HG03175 (cell line): Measurements from ENCODE around the gene PACRGL.
"Not testable (repeated sequence)": the region's sequence is repeated elsewhere in the genome, so short reads cannot be mapped to it uniquely, and the experiment has no call there.

Experiments used
- ATAC-seq: cut with Tn5 transposase; IDR thresholded peaks from one replicate; pipeline ENCODE4 v1.9.1; 2021; ENCODE audit warnings: mild to moderate bottlenecking, moderate library complexity; ENCODE audit not compliant: unreplicated experiment

PACRGL gene

DNA sequence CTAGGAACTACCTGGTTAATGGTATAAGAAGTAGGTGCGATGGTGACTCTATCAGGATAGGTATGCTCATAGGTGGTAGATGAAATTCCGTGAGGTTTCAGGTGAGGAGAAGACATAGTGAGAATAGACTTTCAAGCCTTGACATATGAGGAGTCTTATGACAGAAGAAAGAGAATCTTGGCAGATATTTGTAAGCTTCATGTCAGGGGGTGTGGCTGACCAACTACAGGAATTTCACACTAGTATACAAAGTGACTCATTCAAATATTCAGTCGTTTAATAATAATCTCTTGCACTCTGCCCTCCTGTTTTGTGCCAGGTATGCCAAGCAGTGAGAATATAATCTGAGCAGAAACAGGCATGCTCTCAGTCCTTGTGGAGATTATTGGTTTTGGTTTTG, 22.8 kb downstream of the PACRGL start:
- ATAC-seq = no peak

DNA sequence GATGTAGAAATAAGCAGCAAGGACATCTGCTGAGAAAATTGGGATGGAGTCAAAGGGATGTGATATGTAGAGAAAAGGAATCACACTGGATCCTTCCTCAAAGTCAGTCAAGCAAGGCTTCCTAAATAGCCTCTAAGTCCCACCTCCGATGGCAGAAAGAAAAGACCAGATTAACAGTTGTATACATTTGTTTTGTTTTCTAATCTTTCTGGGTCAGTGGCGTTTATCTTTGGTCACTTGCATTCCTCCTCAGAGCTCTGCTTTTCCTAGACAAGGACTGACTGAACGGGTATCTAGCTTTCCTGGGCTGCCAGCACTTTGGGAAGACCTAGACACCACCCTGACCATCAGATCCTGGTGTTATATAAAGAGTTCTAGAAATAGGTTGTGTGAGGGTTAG, 23.2 kb downstream of the PACRGL start:
- ATAC-seq = no peak

DNA sequence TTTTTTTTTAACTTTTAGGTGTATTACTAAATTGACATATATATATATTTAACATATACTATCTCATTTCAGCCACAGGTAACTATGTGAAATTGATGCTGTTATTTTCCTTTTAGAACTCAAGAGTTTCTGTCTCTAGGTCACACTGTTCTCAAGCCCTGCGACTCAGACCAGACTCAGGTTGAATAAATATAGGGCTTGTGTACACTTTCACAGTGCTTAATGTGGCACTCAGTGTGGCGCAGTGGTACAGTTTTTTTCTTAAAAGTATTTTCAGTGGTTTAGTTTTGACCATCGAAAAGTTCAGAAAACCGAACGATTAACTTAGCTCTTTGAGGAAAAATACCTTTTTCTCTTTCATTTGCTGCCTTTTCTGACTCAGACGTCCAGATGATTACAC, 24.7 kb downstream of the PACRGL start:
- peak; percentile 87 for ATAC-seq

DNA sequence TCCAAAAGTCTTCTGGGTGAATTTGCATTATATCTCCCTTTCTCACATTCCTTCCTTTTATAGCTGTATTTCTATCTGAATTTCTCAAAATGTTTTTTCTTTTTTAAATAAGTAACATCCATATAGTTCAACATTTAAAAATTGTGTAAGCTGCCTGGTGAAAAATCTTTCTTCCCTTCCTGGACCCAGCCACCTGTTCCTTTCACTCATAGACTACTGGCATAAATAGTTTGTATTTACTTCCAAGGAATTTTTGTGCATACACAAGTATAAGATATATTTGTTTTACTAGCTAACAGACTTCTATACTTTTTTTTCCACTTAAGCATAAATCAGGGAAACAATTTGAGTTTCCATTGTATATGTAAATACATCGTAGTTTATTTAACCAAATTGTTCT, 35.7 kb downstream of the PACRGL start:
- ATAC-seq = no peak

DNA sequence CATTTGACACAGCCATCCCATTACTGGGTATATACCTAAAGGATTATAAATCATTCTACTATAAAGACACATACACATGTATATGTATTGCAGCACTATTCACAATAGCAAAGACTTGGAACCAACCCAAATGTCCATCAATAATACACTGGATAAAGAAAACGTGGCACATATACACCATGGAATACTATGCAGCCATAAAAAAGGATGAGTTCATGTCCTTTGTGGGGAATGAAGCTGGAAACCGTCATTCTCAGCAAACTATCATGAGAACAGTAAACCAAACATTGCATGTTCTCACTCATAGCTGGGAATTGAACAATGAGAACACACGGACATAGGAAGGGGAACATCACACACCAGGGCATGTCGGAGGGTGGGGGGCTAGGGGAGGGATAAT, 45.7 kb downstream of the PACRGL start:
- ATAC-seq = not testable (repeated sequence)

DNA sequence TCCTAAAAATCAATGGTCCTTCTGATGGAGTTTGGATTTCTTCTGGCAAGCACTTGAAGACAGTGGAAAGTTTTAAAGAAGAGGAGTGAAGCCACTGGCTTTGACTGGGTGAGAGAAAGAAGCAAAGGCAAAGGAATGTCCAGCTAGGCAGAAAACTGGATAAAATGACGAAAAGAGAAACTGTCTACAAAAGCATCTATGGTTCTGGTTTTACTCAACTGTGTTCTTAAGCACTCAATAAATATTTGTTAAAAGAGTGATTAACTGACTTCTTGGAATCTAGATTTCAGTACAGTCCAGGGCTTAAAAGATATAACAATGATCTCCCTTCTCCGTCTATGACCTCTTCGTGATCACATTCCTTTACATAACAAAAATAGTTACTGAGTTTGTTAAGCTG, 52.4 kb downstream of the PACRGL start:
- ATAC-seq = no peak

DNA sequence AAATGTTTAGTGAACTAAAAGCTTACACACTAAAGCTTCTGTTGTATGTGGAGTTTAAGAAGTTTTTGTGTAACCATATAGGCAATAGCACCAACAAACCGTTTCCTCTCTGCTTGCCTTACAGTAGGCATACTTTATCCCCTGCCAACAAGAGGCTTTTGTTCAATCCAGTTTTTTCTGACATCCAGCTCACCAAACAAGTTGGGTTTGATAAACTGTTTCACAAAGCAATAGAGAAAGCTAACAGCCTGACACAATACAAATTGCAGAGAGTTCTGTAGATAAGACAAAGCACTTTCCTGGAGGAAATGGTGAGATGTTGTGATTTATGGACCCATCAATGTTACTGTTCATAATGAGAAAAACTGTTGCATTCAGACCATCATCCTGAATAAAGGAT, 53.8 kb downstream of the PACRGL start:
- ATAC-seq = no peak

DNA sequence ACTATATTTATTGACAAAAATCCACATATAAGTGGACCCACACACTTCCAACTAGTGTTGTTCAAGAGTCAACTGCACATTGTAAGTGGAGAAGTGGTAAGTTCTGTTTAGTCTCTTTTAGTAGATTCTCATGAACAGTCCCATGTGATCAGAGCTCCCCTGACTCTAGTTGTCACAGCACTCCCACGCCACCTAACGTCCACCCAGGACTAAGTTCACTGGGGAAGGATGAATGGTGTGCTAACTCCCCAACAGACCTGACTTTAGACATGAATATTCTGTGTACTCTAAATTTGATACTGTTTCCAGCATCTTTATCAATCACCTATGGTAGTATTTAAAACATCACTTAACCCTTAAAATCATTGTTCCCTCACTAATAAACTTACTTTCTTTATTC, 59.8 kb downstream of the PACRGL start:
- ATAC-seq = no peak

DNA sequence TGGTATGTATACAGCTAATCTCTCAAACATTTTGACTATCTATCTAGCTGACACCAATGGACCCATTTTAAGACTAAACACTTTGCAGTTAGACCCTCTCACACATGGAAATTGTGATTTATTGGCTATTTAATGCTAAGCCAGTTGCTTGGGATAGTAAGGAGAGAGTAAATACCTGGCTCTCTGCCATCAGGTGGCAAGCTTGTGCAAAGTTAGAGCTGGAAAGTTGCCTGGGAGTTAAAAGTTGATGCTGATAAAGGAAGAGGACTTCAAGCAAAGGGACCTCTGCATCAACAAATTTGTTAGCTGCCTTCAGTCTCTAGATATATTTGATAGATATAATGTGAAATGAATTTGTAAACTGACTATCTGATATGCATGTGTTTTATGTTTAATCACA, 61.1 kb downstream of the PACRGL start:
- no peak for ATAC-seq

DNA sequence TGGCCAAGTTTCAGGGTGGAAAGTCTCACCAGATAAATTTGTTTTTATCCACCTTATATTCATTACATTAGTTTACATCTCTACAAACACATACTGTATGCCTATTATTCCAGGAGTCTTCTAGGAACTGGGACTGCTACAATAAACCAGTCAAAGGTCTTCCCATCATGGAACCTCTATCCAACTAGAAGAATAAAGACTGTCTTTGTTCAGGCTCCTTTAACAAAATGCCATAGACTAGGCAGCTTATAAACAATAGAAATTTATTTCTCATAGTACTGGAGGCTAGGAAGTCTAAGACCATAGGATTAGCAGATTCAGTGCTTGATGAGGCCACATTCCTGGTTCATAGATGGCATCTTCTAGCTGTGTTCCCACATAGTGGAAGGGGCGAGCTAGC, 61.6 kb downstream of the PACRGL start:
- no peak for ATAC-seq

DNA sequence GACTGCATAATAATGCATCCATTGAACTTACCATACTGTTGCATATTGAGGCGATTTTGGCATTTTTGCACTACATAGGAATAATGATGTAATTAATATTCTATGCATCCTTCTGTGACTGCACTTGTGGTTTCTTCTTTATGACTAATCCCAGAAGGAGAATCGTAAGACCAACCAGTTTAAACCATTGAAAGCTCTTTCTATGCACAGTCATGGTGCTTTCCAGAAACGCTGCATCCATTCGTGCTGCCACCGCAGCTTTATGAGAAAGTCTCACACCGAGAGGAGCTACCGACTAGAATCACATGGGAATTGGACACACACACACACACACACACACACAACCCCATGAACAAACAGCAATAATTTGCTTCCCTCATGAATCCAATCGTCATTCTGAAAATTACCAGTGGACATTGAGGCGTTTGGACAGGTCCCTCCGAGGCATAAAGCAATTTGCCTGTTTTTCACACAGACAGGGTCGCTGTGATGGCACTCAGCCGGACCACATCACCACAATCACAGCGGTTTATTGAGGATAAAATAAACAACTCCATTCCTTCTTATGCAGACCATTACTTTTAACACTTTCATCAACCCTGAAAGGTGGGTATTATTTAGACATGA, 64.2 kb downstream of the PACRGL start:
- ATAC-seq = no peak

DNA sequence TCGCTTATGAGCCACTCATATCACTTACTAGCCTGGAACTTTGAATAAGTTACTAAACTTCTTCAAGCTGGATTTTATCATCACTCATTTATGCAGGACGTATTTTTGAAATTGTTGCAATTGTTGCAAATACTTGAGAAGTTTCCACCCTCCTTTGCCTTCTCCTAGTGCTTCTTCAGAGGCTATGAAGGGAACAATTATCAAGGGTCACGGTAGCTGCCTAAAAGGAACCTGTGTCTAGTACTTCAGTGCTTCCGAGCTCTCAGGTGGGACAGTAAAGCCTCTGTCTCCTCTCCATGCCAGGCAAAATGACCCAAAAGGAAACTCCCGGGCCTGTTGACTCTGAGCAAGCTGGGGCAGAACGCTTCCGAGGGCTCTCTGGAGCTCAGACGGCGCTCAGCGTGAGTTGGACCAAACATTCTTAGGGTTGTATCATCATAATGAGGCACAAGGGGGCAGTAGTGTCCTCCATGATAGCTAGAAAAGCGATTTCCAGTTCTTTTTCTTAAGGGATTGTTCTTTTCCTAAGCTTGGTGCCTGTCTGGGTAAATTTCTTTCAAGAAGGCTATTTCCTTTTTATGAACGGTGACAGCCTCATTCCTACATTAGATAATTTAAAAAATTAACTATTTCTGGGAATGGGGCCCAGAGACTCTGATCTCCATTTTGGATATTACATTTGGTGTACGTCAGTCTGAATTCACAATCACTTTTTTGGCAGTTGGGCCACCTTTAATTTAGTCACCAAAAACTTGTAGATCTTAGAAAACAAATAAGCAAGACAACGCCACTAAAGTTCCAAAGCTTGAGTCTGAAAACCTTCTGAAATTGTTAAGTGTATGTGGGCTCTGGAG, 73.1 kb downstream of the PACRGL start:
- peak; percentile 70 for ATAC-seq

DNA sequence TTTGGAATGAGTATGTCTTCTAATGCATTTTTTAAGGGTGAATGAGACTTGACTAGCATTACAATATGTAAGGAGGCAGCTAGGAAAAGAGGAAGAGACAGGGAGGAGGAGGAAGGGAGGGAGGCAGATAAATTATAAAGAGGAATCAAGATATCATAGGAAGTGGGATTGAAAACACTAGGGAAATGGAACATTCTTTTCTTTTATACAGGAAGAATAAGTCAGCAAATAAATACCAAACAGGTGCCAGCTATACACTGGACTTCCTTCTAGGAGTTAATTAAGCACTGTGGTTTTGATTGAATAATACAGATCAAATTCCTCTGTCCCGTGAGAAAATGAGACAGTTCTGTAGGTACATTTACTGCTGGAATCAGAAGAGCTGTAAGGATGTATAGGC, 78.6 kb downstream of the PACRGL start:
- no peak for ATAC-seq

DNA sequence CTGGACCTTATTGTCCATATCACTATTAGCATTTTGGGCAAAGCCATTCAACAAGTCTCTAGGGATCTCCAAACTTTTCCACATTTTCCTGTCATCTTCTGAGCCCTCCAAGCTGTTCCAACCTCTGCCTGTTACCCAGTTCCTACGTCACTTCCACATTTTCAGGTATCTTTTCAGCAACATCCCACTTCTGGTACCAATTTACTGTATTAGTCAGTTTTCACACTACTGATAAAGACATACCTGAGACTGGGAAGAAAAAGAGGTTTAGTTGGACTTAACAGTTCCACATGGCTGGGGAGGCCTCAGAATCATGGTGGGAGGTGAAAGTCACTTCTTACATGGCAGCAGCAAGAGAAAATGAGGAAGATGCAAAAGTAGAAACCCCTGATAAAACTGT, 82.9 kb downstream of the PACRGL start:
- not testable (repeated sequence) for ATAC-seq

DNA sequence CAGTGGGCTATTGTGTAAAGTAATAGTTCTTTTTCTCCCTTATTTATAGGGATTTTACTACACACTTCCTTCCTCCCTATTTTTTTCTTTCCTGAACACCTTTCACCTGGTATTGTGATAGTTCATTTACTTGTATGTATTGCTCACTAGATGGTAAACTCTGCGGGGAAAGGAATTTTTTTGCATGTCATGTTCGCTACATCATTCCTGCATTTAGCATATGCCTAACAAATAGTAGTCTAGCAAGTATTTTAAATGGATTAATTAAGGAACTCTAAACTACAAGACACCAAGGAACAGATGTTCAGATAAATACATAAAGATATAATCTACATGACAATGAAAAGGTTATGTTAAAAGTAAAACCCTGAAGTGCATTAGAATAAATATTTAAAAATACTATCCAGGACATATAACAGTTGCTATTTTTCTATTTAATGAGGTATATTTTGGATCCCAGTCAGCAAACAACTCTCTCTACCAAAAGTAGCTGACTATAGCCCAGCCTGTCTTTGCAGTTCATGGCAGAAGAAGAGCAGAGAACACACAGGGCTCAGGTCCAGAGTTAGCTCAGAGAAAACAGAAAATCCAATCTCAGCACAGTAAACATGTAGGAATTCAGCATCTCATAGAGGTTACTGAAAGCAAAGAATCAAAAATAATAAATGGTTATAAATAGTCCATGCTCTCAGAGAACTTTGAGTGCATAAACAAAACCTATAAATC, 87.8 kb downstream of the PACRGL start:
- no peak for ATAC-seq
